SKM-1 (cell line): ENCODE measurements around the gene TUBA3D.
"Not testable (repeated sequence)": the region's sequence is repeated elsewhere in the genome, so short reads cannot be mapped to it uniquely, and the experiment has no call there.

ENCODE experiments used
- DNase-seq: peaks from one replicate; lab custom pipeline; 2025; ENCODE audit not compliant: unreplicated experiment; lab: John Stamatoyannopoulos, UW

The TUBA3D gene

DNA sequence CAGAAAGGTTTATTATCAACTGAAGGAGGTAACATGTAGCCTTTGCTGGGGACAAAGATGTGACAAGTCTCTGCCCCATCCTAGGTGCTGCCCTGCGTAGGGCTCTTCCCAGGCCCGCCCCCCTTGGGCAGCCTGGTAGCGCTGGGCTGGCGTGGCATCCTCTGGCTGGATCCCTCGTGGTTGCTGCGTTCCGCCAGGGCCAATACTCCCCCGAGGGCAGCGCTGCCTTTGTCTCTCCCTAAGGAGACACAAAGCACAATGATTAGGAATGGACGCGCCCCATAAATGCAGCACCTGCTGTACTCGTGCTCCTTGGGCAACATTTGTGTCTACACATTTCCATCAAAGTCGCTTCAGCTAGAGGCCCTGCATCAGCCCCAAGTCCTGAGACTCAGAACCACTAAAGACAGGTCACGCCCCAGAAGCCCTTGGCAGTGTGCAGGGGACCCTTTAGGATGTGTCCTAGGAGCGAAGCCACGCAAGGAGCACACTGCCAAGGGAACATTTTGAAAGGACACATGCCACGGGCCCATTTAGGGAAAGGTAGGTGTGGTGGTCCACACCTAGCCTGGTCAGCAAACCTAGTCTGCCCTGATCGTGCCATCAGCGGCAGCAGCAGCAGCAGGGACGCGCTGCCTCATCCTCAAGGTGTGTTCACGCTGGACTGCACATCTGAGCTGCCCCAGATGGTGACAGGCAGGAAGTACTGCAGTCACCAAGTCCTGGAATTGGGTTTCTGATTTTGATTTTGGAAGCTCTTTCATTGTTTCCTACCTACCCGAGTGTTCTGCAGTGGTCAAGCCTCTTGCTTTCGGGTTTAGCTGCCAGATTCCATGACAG lies 8.3 kb downstream of the TUBA3D start:
- not testable (repeated sequence) for DNase-seq

- not testable (repeated sequence) for DNase-seq
These were observed 9.1 kb downstream of the TUBA3D start for GRCh38 chr2:131484906-131485460.

DNA sequence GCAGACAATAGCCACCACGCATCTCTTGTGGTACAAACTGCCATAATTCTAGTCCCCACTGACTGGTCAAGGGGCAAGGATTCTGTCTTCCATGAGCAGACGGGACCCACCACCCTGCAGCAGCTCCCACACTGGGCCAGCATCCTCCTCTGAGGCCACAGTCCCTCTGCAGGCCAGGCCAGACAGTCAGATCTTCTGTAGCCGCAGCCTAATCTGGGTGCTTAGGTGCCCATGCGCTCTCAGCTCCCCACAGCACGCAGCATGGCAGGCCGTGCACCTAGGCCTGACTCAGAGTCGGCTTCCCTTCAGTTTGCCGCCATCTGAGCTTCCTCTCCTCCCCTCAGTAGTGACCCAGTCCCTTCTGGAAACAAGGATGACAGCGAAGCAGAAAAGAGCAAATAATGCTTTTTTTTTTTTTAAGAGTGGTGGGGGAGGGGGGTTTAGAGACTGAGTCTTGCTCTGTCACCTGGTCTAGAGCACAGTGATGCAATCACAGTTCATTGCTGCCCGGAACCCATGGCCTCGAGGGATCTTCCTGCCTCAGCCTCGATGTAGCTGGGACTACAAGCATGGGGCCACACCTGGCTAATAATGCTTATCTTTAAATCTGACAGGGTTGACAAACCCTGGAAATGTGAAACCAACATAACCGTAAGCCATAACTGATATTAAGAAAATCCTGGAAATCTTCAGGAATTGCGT lies 10.4 kb downstream of the TUBA3D start:
- DNase-seq, result not testable (repeated sequence)

DNA sequence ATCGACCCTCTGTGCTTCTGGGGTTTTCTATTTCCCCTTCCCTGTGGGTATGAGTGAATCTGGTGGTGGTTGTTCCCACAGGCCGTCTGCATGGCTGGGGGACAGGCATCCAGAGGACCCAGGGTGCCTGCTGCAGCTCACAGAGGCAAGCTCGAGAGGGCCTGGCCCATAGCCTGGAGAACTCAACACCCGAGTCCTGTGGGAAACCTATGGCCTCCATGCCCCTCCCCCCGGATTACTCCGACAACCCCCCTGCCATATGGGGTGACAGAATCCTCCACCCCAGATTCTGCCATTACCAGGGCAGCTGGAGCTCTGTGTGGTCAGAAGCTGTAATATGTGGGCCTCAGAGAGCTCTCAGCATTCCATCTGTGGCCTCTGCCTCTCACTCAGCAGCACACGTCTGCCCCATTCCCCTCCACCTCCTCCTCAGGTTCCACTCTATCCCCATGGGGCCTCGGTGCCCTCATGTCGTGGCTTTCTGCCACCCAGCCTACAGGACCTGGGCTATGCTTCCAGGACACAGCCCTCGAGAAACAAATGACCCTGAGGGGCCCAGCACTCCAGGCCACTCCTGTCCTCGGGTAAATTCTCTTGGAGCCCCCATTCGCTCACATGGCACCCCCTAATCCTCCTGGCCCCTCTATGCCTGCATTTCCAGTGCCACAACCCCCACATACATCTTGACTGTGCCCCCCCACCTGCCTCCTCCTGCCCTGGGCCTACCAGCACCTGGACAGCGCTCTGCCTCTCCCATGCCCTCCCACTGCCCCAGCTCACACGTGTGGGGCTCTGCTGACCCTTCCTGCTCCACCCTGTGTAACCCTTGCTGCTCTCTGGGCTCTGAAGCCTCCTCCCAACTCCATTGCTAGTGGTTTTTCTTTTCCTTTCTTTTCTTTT lies 12.6 kb downstream of the TUBA3D start:
- no peak for DNase-seq

DNA sequence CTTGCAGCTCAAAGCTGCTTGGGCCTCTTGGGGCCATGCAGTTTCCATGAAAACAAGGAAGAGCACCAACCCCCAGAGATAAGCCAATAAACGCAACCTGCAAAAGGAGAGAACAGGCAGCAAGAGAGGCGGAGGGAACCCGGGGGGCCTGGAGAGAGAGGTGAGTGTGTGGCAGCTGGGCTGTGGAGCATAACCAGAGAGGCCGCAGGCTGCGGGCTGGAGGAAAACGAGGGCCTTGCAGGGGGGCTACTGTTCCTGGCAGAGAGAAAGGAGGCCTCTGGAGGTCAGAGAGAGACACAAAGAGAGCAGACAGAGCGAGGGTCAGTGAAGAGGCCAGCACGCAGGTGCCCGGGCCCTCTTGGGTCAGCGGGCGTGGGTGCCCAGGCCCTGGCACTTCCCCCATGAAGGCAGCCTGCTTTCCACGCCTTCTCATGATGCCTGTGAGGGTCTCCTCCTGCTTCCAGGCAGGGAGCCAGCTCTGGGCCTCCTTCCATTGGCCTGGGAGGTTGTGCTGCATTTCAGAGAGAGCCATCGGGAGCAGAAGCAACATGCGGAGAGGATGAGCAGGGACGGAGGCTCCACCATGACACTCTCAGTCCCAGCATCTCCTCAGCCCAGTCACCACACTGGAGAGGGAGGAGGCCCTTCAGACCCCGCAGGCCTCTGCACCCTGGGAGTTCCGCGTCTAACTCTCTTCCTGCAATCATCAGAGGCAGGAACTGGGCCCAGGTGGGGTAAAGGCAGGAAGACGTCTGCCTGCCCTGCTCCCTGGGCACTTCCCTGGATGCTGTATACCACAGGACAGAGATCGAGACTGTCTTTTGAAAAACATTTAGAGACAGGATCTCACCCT lies 14.9 kb downstream of the TUBA3D start:
- not testable (repeated sequence) for DNase-seq

- DNase-seq, result not testable (repeated sequence)
These were observed 15.5 kb downstream of the TUBA3D start for GRCh38 chr2:131491469-131491836.

- DNase-seq, result not testable (repeated sequence)
These were observed 16.1 kb downstream of the TUBA3D start, which contains the start of gene MZT2A for GRCh38 chr2:131492015-131492417. Gene MZT2A, minus strand, starts transcription at chr2:131492397. Its CDS starts 21 bp downstream, at chr2:131492376.

GRCh38 chr2:131492418-131493198 lies 16.7 kb downstream of the TUBA3D start:
- peak; percentile 89 for DNase-seq

GRCh38 chr2:131493199-131493968 lies 17.5 kb downstream of the TUBA3D start:
- DNase-seq, result no peak

DNA sequence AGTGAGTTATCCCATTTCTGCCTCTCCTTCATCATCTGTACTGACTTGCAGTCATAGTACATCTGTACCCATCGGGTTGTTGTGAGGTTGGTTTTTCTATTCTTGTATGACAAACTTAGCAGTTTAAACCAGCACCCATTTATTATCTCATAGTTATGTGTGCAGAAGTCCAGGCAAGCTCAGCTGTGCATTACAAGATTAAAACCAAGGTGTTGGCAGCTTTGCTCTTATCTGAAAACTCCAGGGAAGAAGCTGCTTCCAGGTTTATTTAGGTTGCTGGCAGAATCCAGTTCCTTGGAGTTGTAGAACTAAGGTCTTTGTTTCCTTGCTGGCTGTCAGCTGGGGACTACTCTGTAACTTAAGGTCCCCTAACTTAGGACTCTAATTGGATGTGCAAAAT lies 19.6 kb downstream of the TUBA3D start:
- DNase-seq, result not testable (repeated sequence)

GRCh38 chr2:131498321-131498973 lies 22.5 kb downstream of the TUBA3D start:
- not testable (repeated sequence) for DNase-seq

GRCh38 chr2:131503587-131503986 lies 27.7 kb downstream of the TUBA3D start:
- not testable (repeated sequence) for DNase-seq

DNA sequence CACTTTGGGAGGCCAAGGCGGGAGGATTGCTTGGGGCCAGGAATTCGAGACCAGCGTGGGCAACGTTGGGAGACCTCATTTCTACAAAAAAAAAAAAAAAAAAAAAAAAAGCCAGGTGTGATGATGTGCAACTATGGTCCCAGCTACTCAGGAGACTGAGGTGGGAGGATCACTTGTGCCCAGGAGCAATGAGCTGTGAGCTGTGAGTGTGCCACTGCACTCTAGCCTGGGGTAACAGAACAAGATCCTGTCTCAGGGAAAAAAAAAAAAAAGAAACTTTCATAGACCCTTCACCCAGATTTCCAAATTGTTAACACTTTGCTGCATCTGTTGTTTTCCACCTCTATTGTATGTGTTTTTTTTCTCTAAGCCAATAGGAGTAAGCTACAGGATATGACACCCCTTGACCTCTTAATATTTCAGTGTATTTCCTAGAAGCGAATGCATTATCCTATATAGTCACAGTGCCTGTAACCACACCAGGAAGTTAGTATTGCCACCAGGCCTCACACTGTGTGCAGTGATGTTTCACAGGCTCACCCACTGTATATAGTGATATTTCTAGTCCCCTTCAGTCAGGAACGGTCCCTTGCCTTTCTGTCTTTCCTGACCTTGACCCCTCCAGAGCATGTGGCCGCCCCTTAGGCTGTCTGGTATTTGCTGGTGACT lies 28.3 kb downstream of the TUBA3D start:
- not testable (repeated sequence) for DNase-seq

- DNase-seq, result no peak
These were observed 33.7 kb downstream of the TUBA3D start for GRCh38 chr2:131509615-131510014.

DNA sequence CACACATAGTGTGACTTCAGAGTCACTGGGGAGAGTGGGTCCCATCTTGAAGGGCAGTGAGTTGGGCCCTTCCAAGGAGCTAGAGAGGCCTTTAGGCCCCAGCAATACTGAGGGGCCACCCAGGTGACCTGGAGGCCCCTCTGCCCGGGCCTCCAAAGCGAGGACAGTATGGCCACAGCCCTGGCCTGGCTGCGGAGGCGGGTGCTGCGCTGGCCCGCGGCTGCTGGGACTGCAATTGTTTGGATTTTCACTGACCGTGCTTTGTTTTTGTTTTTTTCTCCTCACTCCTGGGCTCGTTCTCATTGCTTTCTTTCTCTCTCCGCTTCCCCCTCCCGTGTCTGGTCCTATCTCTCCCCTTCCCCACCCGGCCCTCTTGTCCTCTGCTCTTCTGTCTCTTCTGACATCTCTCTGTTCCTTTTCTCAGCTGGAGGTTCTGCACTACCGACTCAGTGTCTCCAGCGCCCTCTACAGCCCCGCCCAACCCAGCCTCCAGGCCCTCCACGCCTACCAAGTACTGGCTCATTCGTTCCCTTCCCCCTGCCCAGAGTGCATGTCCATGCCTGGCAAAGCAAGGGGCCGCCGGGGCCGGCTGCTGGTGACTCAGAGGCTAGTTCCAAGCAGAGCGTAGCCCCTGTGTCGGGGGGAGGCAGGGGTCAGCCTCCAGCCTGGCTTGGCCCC lies 35.5 kb downstream of the TUBA3D start:
- not testable (repeated sequence) for DNase-seq

DNA sequence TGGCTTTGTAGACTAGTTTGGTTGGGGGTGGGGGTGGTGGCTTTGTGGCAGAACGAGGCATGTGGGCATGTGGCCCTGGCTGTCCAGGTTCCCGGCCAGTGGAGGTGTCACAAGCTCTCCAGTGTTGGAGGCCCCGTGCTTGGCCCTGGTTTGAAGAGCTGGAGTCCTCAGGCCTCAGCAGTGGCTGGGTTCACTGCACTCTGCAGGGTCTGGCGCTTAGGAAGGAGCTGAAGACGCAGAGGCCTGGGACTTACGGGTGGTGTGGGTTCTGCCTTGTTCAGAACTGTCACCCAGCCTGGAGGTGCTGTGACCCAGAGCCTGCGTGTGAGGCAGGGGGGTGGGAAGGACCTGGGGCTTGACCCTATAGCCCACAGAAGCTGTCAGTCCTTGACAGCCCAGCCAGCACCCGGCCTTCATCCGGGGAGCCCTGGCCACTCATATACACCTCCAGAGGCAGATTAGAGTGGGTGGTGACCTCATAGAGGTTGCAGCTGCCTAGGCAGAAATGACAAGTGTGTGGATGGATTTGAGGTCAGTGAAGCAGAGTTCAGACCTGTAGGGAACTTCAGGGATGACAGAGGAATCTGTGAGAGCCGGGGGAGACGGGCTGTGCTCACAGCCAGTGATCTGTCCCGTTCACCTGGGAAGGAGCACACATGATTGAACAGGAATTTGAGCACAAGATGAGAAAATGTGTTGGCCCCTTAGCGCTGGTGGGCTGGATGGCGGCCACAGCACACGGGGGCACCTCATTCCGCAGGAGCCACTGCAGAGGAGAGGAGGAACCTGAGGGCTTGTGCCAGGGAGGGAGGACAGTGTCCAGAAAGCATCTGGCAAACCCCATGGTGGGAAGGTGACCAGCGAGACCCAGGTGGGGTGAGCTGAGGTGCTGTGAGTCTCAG lies 36.3 kb downstream of the TUBA3D start:
- DNase-seq, result not testable (repeated sequence)
